SK-N-SH (cell line): Measurements from ENCODE around the gene BTG4. TPM values are rescaled to one million over a fixed set of nuclear protein-coding genes. Genes with fewer than 3 reads are reported as not detected.

ENCODE experiments used
- CTCF ChIA-PET: fragments of 300-600, 350-600 bp; formaldehyde crosslinking; extraction: SDS; loops from one replicate; lab custom pipeline; 2021; lab: Yijun Ruan, JAX
- POLR2A ChIA-PET: fragments of 350-600 bp; sonication (Branson Sonifier 250); formaldehyde crosslinking; extraction: SDS; loops from one replicate; lab custom pipeline; 2020; ENCODE audit warnings: antibody characterized with exemption, inconsistent platforms; lab: Yijun Ruan, JAX
- DNase-seq: peaks from one replicate; pipeline ENCODE4 v3.0.0; 2012
- H2AFZ ChIP-seq: fragments of 200-600 bp; sonication (generic); 2 replicates; pipeline ENCODE4 v1.8.1; 2016; ENCODE audit warnings: antibody characterized with exemption, mild to moderate bottlenecking, low read depth
- H3F3A ChIP-seq: fragments of 200-600 bp; sonication (generic); replicated peaks from 2 replicates; pipeline ENCODE3; 2016; ENCODE audit warnings: antibody characterized with exemption, mild to moderate bottlenecking; ENCODE audit not compliant: insufficient read depth
- H3K27ac ChIP-seq, 2 experiments: fragments of 200-500 bp in 1 of 2; fragments of 200-600 bp in 1 of 2; sonication (Bioruptor generic) in 1 of 2; sonication (generic), shearing (Covaris generic) in 1 of 2; 2 replicates each; pipeline versions ENCODE4 v1.5.1 to v1.6.1; 2014 to 2016; ENCODE audit warnings: low read depth in 2 of 2, inconsistent platforms in 1 of 2, low read length in 1 of 2, mild to moderate bottlenecking in 1 of 2, mixed read lengths in 1 of 2
- H3K27me3 ChIP-seq: fragments of 200-600 bp; sonication (generic), shearing (Covaris generic); 2 replicates; pipeline ENCODE4 v1.6.1; 2016; ENCODE audit warnings: mixed run types; ENCODE audit not compliant: insufficient read depth
- H3K36me3 ChIP-seq, 2 experiments: fragments of 200-500 bp in 1 of 2; fragments of 200-600 bp in 1 of 2; sonication (Bioruptor generic) in 1 of 2; sonication (generic) in 1 of 2; replicated peaks in 1 of 2; 2 replicates each; pipeline versions ENCODE3 to v1.5.1; 2014 to 2016; ENCODE audit warnings: low read length in 1 of 2, mild to moderate bottlenecking in 1 of 2; ENCODE audit not compliant: insufficient read depth in 2 of 2, control insufficient read depth in 1 of 2
- H3K4me1 ChIP-seq, 2 experiments: fragments of 200-500 bp in 1 of 2; fragments of 200-600 bp in 1 of 2; sonication (Bioruptor generic) in 1 of 2; sonication (generic), shearing (Covaris generic) in 1 of 2; 2 replicates each; pipeline versions ENCODE4 v1.5.1 to v1.6.1; 2014 to 2016; ENCODE audit warnings: low read depth in 1 of 2, low read length in 1 of 2, mixed run types in 1 of 2; ENCODE audit not compliant: insufficient read depth in 2 of 2, control insufficient read depth in 1 of 2
- H3K4me2 ChIP-seq: fragments of 200-600 bp; sonication (generic), shearing (Covaris generic); 2 replicates; pipeline ENCODE4 v1.6.1; 2017; ENCODE audit warnings: mixed run types
- H3K4me3 ChIP-seq, 2 experiments: fragments of 200-500 bp in 1 of 2; fragments of 200-600 bp in 1 of 2; sonication (Bioruptor generic) in 1 of 2; sonication (generic), shearing (Covaris generic) in 1 of 2; 2 replicates each; pipeline versions ENCODE4 v1.5.1 to v1.8.1; 2014 to 2016; ENCODE audit warnings: low read depth in 2 of 2, inconsistent platforms in 1 of 2, low read length in 1 of 2, mild to moderate bottlenecking in 1 of 2, mixed read lengths in 1 of 2, moderate library complexity in 1 of 2
- H3K79me2 ChIP-seq: fragments of 200-600 bp; sonication (generic); 2 replicates; pipeline ENCODE4 v1.8.1; 2017; ENCODE audit warnings: mild to moderate bottlenecking; ENCODE audit not compliant: insufficient read depth
- H3K9ac ChIP-seq: fragments of 200-600 bp; sonication (generic); 2 replicates; pipeline ENCODE4 v1.6.1; 2017; ENCODE audit warnings: mixed run types
- H3K9me2 ChIP-seq: fragments of 200-600 bp; sonication (generic); 2 replicates; pipeline ENCODE4 v1.6.1; 2017; ENCODE audit warnings: mixed run types
- H3K9me3 ChIP-seq: fragments of 200-600 bp; sonication (generic); 2 replicates; pipeline ENCODE4 v1.6.1; 2017; ENCODE audit warnings: mixed run types, mild to moderate bottlenecking, moderate library complexity
- H4K20me1 ChIP-seq: fragments of 200-600 bp; sonication (generic); 2 replicates; pipeline ENCODE4 v1.6.1; 2017; ENCODE audit warnings: mild to moderate bottlenecking, mixed run types; ENCODE audit not compliant: insufficient read depth
- ELF1 ChIP-seq: IDR thresholded peaks from 2 replicates; pipeline ENCODE4 v1.4.0; 2012
- FOSL2 ChIP-seq: IDR thresholded peaks from 2 replicates; pipeline ENCODE4 v1.4.0; 2012; ENCODE audit warnings: low read depth, mild to moderate bottlenecking, moderate library complexity, borderline replicate concordance
- FOXJ3 ChIP-seq: sonication (generic); formaldehyde crosslinking; IDR thresholded peaks from 2 replicates; pipeline ENCODE4 v1.5.1; 2020; ENCODE audit warnings: mild to moderate bottlenecking, missing genetic modification reagents
- FOXM1 ChIP-seq: IDR thresholded peaks from 2 replicates; pipeline ENCODE4 v1.4.0; 2012; ENCODE audit warnings: low read depth, mild to moderate bottlenecking
- GABPA ChIP-seq: IDR thresholded peaks from 2 replicates; pipeline ENCODE4 v1.4.0; 2012; ENCODE audit warnings: low read depth, mild to moderate bottlenecking
- GATA2 ChIP-seq: sonication (generic); formaldehyde crosslinking; IDR thresholded peaks from 2 replicates; pipeline ENCODE4 v1.5.0; 2020; ENCODE audit warnings: mild to moderate bottlenecking, missing genetic modification reagents
- JUND ChIP-seq: IDR thresholded peaks from 2 replicates; pipeline ENCODE4 v1.4.0; 2012
- NFIC ChIP-seq: IDR thresholded peaks from 2 replicates; pipeline ENCODE4 v1.4.0; 2012; ENCODE audit warnings: borderline replicate concordance
- RFX5 ChIP-seq: IDR thresholded peaks from 2 replicates; pipeline ENCODE4 v1.6.1; 2012; ENCODE audit warnings: mild to moderate bottlenecking, improper control_type of control experiment, low read length
- SIN3A ChIP-seq: IDR thresholded peaks from 2 replicates; pipeline ENCODE4 v1.6.1; 2012; ENCODE audit warnings: low read depth, mild to moderate bottlenecking, low read length, moderate library complexity, borderline replicate concordance
- TCF12 ChIP-seq: IDR thresholded peaks from 2 replicates; pipeline ENCODE4 v1.4.0; 2012
- TEAD4 ChIP-seq: IDR thresholded peaks from 2 replicates; pipeline ENCODE4 v1.4.0; 2012; ENCODE audit warnings: mild to moderate bottlenecking, borderline replicate concordance; ENCODE audit not compliant: insufficient read depth
- WGBS: methylation state at CpG from one replicate; pipeline ENCODE4 v1.1.6; 2017; ENCODE audit warnings: low lambda C conversion rate; 5-methylcytosine and 5-hydroxymethylcytosine counted together
- polyA plus RNA-seq, 3 experiments: library from polyadenylated mRNA; depleted of rRNA; stranded (reverse); fragments of >200 nt; gene quantifications; 2 replicates each; pipeline ENCODE4 v1.2.3, GENCODE V29; 2012
- TF ChIP-seq, protein P1 (sequence below): fragments of 200-600 bp; sonication (generic); IDR thresholded peaks from 2 replicates; pipeline ENCODE4 v1.6.1; 2017; ENCODE audit warnings: antibody characterized with exemption, mild to moderate bottlenecking, moderate library complexity

BTG4 gene
- polyA plus RNA-seq, 1 of the 3 experiments (the other 2 are of a cell fraction), result 0.26 TPM

DNA sequence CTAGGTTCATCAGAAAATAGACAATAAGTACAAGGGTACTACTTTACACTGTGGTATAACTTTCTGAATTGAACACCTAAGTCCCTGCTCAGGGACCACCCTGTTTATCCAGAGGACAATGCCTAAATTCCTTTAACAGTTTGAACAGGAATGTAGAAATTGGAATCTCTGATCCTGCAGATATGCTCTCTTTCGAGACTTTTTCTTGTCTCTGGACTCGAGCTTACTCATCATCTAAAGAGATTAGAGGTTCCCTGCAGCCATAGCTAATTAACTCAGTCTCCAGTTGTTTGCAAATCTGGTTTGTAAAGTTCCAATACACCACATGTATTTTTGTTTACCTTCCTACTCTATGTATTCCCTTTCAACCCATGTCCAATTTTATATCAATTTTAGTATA lies 3.4 kb upstream of the BTG4 start:
- Histone ChIP-seq H3K79me2 (no peaks in the 10 kb centered on the region), H3K27ac (peak overlapping the region in 1 of 2 experiments; percentile 41; a peak in 3 of 4 replicates)
- TF ChIP-seq RFX5 (no peak), NFIC (no peak), ELF1 (no peak), FOXM1 (no peak), SIN3A (no peak), FOSL2 (no peak), GABPA (no peak), TEAD4 (0 out of 2 replicates have a peak, but pooled peaks have one; percentile 15), FOXJ3 (CRISPR knock-in tag) (no peak), JUND (0 out of 2 replicates have a peak, but pooled peaks have one; percentile 21), TCF12 (peak; percentile 33), GATA2 (CRISPR knock-in tag) (no peak)

DNA sequence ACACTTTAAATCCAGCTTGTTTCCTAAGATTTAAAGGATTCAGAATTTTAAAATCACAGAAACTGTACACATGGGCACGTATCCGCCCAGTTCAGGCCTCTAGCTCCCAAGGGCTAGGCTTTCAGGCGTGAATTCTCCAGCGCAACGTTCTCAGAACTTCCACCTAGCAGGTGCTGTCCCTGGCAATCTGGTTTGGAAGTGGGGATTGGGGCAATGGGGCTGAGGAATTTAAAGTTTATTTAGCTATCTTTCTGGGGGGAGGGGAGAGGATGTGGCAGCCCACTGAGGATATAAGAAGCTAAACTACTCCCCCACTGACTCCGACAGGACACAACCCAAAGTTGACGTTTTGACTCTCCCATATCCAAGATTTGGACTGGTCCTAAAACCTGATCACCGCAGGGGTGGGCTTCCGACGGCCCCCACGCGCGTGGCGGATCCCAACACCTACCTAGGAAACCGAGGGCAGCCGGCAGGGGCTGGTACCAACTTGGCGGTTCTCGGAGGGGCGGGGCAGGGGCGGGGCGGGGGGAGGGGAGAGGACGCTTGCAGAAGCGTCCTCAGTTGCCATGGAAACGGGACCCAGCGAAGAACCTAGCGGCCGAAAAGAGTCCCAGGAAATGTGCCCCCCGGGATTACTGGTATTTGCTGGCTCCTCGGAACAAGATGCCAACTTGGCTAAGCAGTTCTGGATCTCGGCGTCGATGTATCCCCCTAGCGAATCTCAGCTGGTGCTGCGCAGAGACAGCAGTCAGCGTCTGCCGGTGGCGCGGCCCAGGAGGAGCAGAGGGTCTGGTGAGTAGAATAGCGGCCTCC lies 2.2 kb upstream of the BTG4 start, which contains the start of gene HOATZ:
Gene HOATZ, plus strand, starts transcription at position 563 of the 816 bp plus-strand sequence. Its CDS starts 7 bp downstream, at position 570.
- Histone ChIP-seq H3K27ac (peak within 1 kb of the TSS in 1 of 2 experiments; percentile 41; a peak in 3 of 4 replicates), H3K9ac (no peak within 1 kb of the TSS), H3K9me3 (no peaks in the 10 kb centered on the region), H3K9me2 (no peaks in the 10 kb centered on the region), H3K4me1 (peaks cover 11 to 15% of the 10 kb centered on the region in 2 experiments; a peak in 3 of 4 replicates), H3K36me3 (no peaks in the 10 kb centered on the region), H3K4me2 (0 out of 2 replicates have a peak within 1 kb of the TSS, but pooled peaks have one; percentile 2), H3K27me3 (no peaks in the 10 kb centered on the region), H3K79me2 (no peaks in the 10 kb centered on the region), H2AFZ (peak within 1 kb of the TSS; percentile 20; the same call in 1 of the 2 replicates), H4K20me1 (no peaks in the 10 kb centered on the region), H3K4me3 (peak within 1 kb of the TSS in 1 of 2 experiments; percentile 48; a peak in 2 of 4 replicates), H3F3A (peaks cover 6% of the 10 kb centered on the region)
- CTCF ChIA-PET, result interaction anchor here (0.7 to 1.3 kb wide), 6 partner anchors 11 to 60 kb away, joined by 3 to 5 read pairs (median 4); no protein-coding TSS in a partner anchor
- DNase-seq, result peak; percentile 63
- POLR2A ChIA-PET, result no interaction called here
- WGBS, result 56% methylated on average over 31 of the region's 39 CpGs
- TF ChIP-seq, protein P1, sequence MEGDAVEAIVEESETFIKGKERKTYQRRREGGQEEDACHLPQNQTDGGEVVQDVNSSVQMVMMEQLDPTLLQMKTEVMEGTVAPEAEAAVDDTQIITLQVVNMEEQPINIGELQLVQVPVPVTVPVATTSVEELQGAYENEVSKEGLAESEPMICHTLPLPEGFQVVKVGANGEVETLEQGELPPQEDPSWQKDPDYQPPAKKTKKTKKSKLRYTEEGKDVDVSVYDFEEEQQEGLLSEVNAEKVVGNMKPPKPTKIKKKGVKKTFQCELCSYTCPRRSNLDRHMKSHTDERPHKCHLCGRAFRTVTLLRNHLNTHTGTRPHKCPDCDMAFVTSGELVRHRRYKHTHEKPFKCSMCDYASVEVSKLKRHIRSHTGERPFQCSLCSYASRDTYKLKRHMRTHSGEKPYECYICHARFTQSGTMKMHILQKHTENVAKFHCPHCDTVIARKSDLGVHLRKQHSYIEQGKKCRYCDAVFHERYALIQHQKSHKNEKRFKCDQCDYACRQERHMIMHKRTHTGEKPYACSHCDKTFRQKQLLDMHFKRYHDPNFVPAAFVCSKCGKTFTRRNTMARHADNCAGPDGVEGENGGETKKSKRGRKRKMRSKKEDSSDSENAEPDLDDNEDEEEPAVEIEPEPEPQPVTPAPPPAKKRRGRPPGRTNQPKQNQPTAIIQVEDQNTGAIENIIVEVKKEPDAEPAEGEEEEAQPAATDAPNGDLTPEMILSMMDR, result 0 out of 2 replicates have a peak, but pooled peaks have one; percentile 13
- TF ChIP-seq FOXM1, result no peak

More for the DNA sequence above, 3.4 kb upstream of the BTG4 start:
- Histone ChIP-seq H3F3A (peaks cover 17% of the 10 kb centered on the region), H3K27me3 (no peaks in the 10 kb centered on the region), H3K36me3 (no peaks in the 10 kb centered on the region), H3K9me2 (no peaks in the 10 kb centered on the region), H3K9ac (no peak overlapping the region), H4K20me1 (no peaks in the 10 kb centered on the region), H2AFZ (peak overlapping the region; percentile 20; the same call in 1 of the 2 replicates), H3K9me3 (no peaks in the 10 kb centered on the region), H3K4me2 (0 out of 2 replicates have a peak overlapping the region, but pooled peaks have one; percentile 2), H3K4me1 (peaks cover 15% of the 10 kb centered on the region in 2 experiments; a peak in 3 of 4 replicates), H3K4me3 (no peak overlapping the region)
- 6% methylated on average over 2 of the region's 2 CpGs for WGBS
- DNase-seq, result no peak
- ChIA-PET POLR2A (no interaction called here), CTCF (no interaction called here)
